NCI-H1092 (cell line): ENCODE data around the gene COX19.
"Not testable (repeated sequence)": the region's sequence is repeated elsewhere in the genome, so short reads cannot be mapped to it uniquely, and the experiment has no call there.

ENCODE experiments used
- DNase-seq: peaks from one replicate; lab custom pipeline; 2025; lab: John Stamatoyannopoulos, UW

COX19 gene

DNA sequence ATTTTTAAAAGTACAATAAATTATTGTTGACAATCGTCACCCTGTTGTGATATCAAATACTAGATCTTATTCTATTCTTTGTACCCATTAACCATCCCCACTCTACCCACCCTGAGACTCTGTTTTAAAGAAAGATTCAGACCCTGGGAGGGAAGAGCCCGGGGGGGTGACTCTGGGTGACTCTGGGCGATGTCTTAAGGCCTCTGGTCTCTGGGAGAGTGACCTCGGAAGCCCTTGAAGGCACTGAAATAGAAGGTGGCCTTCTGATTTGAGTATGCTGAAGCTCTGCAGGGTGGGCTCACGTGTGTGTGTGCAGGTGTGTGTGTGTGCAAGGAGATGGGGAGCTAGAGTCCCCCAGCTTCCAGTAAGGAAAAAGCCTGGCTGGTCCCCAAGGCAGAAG, 30.6 kb downstream of the COX19 start:
- DNase-seq = no peak

DNA sequence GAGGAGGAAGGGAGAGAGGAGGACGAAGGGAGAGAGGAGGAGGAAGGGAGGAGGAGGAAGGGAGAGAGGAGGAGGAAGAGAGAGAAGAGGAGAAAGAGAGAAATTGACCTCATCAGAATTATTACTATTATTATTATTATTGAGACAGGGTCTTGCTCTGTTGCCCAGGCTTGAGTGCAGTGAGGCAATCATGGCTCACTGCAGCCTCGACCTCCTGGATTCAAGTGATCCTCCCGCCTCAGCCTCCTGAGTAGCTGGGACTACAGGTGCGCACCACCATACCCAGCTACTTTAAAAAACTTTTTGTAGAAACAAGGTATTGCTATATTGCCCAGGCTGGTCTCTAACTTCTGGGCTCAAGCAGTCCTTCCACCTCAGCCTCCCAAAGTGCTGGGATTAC, 31.6 kb downstream of the COX19 start:
- DNase-seq = not testable (repeated sequence)

- no peak for DNase-seq
These were observed 34.5 kb downstream of the COX19 start for GRCh38 chr7:940599-941408.

DNA sequence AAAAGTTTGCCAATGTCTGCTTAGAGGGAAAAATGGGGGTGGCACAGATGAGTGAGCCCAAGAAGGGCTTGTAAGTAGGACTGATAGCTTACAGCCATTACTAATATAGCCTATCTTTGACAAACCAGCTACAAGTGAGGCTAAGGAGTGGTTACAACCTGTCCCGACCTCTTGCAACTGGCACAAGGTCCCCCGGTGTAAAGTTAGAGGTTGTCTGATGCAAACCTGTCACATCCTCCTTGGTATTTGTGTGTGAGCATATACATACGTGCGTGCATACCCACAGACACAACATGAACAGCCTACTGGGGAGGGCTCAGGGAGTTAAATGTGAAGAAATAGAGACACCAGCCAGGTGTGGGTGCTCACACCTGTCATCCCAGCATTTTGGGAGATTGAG, 35.5 kb downstream of the COX19 start:
- DNase-seq = no peak

DNA sequence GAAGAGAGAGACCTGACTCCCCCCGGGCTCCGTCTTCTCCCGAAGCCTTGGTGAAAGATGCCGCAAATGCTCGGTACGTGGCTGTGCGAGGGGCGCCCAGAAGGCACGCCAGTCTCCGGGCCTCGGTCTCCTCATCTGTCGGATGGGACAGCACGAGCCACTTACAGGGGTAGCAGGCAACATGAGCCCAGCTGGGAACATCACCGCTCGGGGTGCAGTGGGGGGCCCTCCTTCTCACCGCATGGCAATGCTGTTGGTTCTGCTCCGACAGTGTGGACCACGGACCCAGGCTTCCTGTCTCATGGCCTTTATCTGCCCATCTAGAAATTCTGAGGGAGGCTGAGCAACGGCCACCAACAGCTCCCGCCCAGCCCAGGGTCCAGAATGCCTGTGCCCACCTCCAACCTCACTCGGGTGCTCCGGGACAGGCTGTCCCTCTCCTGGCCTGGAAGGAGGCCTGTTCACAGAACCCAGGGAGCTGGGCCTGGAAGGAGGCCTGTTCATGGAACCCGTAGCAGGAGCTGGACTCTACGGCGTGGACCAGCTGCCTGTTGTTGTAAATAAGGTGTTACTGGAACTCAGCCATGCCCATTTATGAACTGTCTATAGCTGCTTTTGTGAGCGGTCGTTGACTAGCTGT, 36.7 kb downstream of the COX19 start:
- DNase-seq = no peak

GRCh38 chr7:937856-938484, 37.4 kb downstream of the COX19 start:
- DNase-seq = no peak

DNA sequence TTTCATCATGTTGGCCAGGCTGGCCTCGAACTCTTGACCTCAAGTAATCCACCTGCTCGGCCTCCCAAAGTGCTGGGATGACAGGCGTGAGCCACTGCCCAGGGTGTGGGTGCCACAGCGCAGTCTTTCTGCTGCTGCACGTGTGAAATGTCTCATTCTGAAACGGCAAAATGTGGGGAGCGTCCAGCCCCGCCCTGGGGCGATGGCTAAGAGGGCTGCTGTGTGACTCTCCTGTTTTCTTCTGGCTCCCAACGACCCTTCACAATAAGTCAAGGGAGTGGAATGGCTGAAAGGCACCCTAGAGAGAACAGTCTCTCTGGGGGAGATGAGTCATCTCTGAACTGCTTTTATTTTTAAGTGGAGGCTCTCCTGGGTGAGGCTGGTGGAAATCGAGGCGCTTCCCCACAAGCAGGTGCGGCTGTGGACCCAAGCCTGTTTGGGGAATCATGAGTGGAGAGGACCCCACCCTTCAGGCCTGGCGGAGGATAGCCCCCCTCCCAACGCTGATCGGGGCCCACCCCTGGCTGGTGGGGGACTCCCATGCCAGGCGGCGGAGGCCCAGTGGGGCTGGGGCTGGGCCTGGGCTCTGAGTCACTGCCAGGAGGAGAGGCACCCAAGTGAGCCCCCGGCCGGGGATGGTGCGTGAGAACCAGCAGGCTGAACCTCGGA, 38.8 kb downstream of the COX19 start:
- no peak for DNase-seq

GRCh38 chr7:935874-936385, 39.4 kb downstream of the COX19 start:
- no peak for DNase-seq

DNA sequence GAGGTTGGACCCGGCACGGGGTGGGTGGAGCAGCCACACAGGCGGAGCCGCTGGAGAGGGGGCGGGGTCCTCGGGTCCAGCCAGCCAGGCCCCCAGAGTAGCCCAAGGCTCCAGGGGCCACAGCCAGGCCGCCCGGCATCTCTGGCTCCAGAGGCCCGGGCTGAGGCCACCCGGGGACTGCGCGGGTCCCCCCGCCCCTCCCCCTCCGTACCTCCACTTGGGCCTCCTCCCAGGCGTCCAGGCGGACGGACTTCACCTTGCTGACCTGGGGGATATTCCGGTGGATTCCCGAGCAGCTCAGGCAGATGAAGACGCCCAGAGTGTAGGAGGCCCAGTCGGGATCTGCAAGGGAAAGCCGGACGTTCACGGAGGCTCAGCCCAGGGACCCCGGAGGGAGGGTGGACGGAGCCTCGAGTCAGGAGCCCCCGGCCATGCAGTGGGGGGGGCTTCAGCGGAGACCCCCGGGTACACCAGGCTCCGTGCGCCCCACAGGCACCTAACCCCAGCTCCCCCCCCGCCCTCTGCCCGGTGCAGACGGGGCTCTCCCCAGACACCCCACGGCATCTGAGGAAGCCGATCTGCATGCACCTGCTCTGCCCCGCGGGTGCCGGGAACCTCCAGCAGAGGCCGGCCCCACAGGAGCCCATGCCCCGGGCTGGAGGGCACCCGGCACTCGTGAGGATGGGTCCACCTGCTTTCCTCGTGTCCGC, 40.0 kb downstream of the COX19 start:
- DNase-seq = no peak

GRCh38 chr7:934469-935163, 40.7 kb downstream of the COX19 start:
- no peak for DNase-seq

DNA sequence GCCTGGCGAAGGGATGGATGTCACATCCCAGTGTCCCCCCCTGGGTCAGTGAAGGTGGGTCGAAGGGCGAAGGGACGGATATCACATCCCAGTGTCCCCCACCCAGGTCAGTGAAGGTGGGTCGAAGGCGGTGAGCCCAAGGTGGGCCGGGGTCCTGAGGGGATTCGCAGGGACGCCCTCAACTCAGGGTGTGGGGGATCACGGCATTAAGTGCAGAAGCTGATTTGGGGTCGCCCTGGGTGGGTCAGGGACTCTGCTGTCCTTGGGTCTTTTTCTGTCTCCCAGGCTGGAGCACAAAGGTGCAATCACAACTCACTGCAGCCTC, 42.7 kb downstream of the COX19 start:
- no peak for DNase-seq

- DNase-seq = no peak
These were observed 43.3 kb downstream of the COX19 start for GRCh38 chr7:931871-932650.

GRCh38 chr7:930975-931758, 44.2 kb downstream of the COX19 start:
- DNase-seq = no peak

- DNase-seq = no peak
These were observed 46.0 kb downstream of the COX19 start for GRCh38 chr7:929311-929711.

GRCh38 chr7:927031-927671, 48.2 kb downstream of the COX19 start:
- no peak for DNase-seq

DNA sequence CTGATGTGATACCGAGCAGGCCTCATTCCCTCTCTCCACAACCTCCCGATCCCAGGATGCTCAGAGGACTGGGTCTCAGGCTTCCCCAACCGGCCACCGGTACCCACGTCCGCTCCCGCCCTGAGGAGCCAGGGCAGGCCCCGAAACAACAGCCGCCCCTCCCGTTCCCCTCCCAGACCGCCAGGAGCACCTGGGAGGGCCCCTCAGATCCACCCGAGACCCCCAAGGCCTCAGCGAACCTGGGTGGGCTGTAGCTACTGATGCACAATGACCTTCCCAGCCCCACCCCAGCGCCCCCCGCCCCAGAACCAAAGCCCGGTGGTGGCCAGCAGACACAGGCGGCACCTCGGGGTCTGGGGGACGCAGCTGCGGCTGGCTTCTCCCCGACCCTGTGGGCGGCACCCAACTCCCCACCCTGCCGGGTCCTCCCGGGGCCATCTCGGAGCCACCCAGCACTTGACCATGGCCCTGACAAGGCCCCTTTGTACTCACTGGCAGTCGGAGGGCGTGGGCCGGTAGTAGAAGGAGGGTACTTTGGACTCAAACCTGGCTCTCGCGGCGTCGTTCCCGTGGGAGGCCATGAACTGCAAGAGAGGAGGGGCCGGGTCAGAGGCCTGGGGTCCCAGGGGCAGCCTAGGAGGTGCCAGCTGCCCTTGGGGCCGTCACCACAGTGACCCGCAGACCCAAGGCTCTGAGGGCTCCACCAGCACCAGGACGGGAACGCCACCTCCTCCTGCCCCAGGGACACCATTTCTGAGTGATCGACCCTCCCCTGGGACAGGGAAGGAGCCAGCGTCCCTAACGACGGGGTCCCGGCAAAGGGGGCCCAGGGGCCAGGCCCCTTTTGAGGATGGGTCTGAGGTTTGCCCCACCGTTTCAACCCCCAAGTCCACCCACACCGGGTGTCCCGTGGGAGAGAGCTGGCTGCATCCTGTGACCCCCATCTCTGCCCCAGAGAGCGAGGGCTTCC, 49.0 kb downstream of the COX19 start:
- no peak for DNase-seq

GRCh38 chr7:925601-926000, 49.7 kb downstream of the COX19 start:
- no peak for DNase-seq
